ENCODE results near the gene PLA2G2C. TPM values are rescaled to one million over a fixed set of nuclear protein-coding genes. Genes with fewer than 3 reads are reported as not detected.

The PLA2G2C gene
- total and polyA plus RNA-seq, 2 donors (not counting 3 experiments of a cell fraction or from before 2014, with no cell fraction given) = not detected

GRCh38 chr1:20152599-20152930 lies 33.8 kb downstream of the PLA2G2C start:
- FAIRE-seq (no peak), DNase-seq (ENCODE audit: low read depth, low spot score) (no peak)
- Histone ChIP-seq H3K4me1 (ENCODE audit: control insufficient read depth, extremely low read depth, insufficient read depth, low read length) (peaks cover 4% of the 10 kb centered on the region), H3K27ac (ENCODE audit: insufficient read depth, low read depth, low read length) (no peak overlapping the region), H3K9me1 (replicated peaks; ENCODE audit: control insufficient read depth, extremely low read depth, insufficient read depth, low read length) (no peaks in the 10 kb centered on the region), H3K4me2 (ENCODE audit: insufficient read depth, low read length) (no peak overlapping the region), H2AFZ (ENCODE audit: low read depth, low read length) (no peak overlapping the region), H3K79me2 (ENCODE audit: control insufficient read depth, insufficient read depth, low read length) (no peaks in the 10 kb centered on the region), H3K9ac (replicated peaks; ENCODE audit: extremely low read depth, insufficient read depth, low read length) (no peak overlapping the region), H3K36me3 (ENCODE audit: control insufficient read depth in 2 of 2, extremely low read depth in 1 of 2, insufficient read depth in 2 of 2, low read length in 2 of 2) (no peaks in the 10 kb centered on the region), H4K20me1 (replicated peaks; ENCODE audit: control insufficient read depth, extremely low read depth, insufficient read depth, low read length) (no peaks in the 10 kb centered on the region), H3K4me3 (replicated peaks in 1 of 3; ENCODE audit: insufficient read depth in 1 of 3, low read depth in 1 of 3, low read length in 3 of 3) (no peak overlapping the region), H3K9me3 (replicated peaks; ENCODE audit: control insufficient read depth, insufficient read depth, low read length) (no peaks in the 10 kb centered on the region), H3K27me3 (ENCODE audit: control insufficient read depth in 2 of 2, insufficient read depth in 2 of 2, low read length in 2 of 2) (no peaks in the 10 kb centered on the region)
- ChIA-PET CTCF (interaction anchor here (0.9 to 6.7 kb wide), 18 partner anchors 9 to 341 kb away, joined by 3 to 76 read pairs (median 8); no protein-coding TSS in a partner anchor), POLR2A (no interaction called here)
- dilution Hi-C loops (cut with MboI; ENCODE audit: extremely low pct_ligation_motif_present, low sequenced_read_pairs) (no loop called here), intact Hi-C loops (cut with micrococcal nuclease) (loop anchor here (1.0 kb wide), 7 partner anchors 51 to 437 kb away; partner anchors contain the start of gene OTUD3)
- TF ChIP-seq POLR2A (IDR thresholded peaks at IDR 0.05; ENCODE audit: low read depth, low read length) (no peak), JUN (IDR thresholded peaks at IDR 0.05; ENCODE audit: borderline replicate concordance, insufficient read depth, insufficient read length, low read depth) (no peak), FOS (IDR thresholded peaks at IDR 0.05; ENCODE audit: borderline replicate concordance, insufficient read depth, low read length) (no peak), MYC (IDR thresholded peaks at IDR 0.05; ENCODE audit: low read depth, low read length) (no peak), POLR2AphosphoS5 (IDR thresholded peaks at IDR 0.05; ENCODE audit: insufficient read depth, low read depth, low read length) (no peak), EZH2 (IDR thresholded peaks at IDR 0.05; ENCODE audit: borderline replicate concordance, low read depth, low read length, severe bottlenecking) (no peak), GATA2 (IDR thresholded peaks at IDR 0.05; ENCODE audit: insufficient read depth, insufficient read length, low read depth, low read length) (no peak), MAX (IDR thresholded peaks at IDR 0.05; ENCODE audit: insufficient read depth, insufficient read length) (no peak), CTCF (IDR thresholded peaks at IDR 0.05; ENCODE audit: extremely low read depth in 1 of 2, insufficient read depth in 1 of 2, low read depth in 1 of 2, low read length in 2 of 2) (no peak)
- no TSS peak for BruUV-seq (replicated peaks)

All from endothelial cell of umbilical vein (primary cell).